Skeletal muscle cell (primary cell): ENCODE results near the gene PROCA1.
A peak's percentile ranks its signal among the peaks of the same experiment; 100 is the strongest.

ENCODE experiments used
- DNase-seq: peaks from one replicate; pipeline ENCODE4 v3.0.0-alpha.2; 2010; ENCODE audit warnings: low read depth
- H3K4me3 ChIP-seq: 2 replicates; pipeline ENCODE4 v1.5.1; 2011; ENCODE audit warnings: low read depth, mild to moderate bottlenecking, control low read depth, low read length, moderate library complexity

Gene PROCA1, protein sequence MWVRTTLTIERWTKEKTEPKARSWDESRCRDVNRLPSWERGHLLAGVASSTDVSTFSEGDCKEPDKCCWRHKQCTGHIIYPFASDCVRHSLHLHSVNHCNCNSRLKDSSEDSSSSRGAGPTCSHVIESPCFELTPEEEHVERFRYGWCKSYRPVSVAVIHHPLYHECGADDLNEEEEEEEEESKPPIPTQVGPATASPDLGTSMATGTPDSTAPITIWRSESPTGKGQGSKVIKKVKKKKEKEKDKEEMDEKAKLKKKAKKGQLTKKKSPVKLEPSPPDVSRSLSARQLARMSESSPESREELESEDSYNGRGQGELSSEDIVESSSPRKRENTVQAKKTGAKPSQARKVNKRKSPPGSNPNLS

DNA sequence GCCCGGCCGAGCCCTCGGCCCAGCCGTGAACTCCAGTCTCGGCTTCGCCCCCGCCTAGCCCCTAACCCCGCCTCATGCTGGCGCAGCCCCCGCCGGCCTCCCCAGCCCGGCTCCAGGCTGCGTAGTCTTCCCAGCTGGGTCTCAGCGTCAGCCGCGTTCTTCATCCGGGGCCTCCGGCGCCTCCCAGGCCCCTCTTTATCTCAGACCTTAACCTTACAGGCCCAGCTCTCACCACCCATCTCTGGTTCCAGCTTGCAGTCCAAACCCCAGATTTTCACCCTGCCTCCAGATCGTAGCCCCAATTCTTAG, at the start of gene PROCA1:
Gene PROCA1, minus strand, starts transcription at position 166 of the 309 bp plus-strand sequence. CDS start 228 bp downstream, outside the sequence.
- H3K4me3 ChIP-seq = peak within 1 kb of the TSS; percentile 61
- DNase-seq = no peak

DNA sequence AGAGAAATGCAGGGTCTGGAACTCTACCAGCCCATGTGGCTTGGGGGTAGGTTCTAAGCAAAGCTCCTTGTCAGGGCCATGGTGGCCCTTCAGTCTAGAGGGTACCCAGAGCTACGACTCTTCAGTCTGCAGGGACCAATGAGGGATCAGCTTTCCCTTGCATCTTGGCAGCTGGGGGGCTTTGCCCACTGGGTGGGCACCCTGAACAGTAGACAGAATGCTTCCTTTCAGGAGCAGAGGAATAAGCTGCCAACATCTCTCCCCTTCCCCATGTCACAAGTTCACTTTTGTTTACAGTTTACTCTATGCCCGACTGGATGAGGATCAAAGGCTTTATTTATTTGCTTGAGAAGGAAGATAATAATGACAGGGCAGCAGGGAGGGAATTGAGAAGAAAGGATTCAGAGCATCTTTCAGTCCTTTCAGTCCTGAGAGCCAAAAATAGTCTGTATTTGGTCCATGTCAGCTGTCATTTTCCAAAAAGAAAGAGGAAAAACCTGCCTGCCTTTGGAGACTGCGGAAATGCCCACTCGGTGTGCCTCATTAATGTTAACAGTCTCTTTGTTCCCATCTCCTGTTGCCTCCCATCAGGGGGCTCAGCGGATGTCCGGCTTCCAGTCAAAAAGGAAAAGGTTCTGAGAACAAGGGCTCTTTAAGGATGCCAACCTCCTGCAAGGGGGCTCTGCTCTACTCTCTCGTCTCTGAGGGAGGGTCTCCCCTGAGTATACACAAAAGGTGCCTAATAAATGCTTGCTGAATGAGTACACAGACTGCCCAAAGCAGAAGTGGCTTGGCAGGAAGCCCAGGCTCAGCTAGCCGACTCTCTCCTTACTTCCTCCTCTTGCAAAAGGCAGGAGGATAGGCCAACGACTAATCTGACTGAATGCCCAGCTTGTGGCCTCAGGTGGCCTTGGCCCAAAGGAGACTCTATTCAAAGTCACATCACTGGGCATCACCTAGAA, 49.2 kb upstream of the PROCA1 start:
- H3K4me3 ChIP-seq = no peak overlapping the region
- DNase-seq = peak; percentile 18

DNA sequence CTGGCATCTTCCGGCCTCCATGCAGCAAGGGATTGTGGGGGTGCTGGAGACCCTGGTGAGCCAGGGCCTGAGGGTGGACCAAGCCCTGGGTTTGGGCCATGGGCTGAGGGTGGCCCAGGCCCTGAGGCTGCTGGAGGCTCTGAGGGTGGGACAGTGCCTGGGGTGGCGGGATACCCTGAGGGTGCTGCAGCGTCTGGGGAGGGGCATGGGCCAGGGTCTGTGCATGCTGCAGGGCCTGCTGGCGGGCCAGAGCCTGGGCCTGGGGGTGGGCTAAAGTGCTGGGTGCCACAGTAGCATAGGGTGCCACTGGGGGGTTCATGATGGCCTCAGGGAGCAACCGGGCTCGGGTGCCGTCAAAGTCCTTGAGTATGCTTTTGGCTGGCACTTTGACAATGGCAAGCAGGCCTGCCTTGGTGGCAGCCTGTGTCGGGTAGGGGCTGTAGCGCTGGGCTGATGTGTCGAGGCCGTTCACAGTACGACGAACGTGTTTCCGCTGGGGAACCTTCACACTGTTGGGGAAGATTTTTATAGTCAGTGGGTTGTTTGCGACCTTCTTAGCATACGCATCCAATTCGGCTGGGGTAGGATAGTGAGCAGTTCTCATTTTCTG, 47.7 kb upstream of the PROCA1 start:
- no peak for DNase-seq
- H3K4me3 ChIP-seq = no peak overlapping the region

DNA sequence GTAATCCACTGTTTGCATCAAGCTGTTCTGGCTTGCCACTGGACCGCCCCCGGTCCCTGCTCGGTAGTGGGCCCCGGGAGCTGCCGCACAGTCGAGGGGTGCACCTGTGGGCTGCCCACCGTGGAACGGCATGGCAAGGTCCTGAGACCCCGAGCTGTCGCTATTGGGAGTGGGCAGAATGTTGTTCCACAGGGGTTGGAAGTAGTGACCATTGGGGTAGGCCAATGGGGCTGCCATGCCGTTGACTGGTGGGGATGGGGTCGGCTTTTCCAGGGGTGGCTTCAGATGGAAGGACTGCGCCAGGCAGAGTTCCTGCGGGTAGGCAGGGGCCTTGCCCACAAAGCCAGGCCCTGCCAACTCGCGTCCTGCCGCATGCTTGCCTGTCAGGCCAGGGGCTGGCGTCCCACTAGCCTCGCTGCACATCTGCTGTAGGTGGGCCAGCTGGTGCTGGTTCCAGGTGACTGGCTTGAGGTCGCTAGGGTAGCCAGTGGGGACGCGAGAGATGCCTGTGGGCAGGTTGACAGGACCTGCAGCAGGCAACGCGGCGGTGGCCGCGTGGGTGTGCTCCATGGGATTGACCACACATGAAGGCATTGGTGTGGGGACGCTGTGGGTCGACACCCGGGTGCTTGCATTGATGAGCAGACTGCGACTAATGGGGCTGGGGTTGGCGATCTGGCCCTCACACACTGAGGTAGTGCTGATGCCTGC, 46.9 kb upstream of the PROCA1 start:
- no peak overlapping the region for H3K4me3 ChIP-seq

DNA sequence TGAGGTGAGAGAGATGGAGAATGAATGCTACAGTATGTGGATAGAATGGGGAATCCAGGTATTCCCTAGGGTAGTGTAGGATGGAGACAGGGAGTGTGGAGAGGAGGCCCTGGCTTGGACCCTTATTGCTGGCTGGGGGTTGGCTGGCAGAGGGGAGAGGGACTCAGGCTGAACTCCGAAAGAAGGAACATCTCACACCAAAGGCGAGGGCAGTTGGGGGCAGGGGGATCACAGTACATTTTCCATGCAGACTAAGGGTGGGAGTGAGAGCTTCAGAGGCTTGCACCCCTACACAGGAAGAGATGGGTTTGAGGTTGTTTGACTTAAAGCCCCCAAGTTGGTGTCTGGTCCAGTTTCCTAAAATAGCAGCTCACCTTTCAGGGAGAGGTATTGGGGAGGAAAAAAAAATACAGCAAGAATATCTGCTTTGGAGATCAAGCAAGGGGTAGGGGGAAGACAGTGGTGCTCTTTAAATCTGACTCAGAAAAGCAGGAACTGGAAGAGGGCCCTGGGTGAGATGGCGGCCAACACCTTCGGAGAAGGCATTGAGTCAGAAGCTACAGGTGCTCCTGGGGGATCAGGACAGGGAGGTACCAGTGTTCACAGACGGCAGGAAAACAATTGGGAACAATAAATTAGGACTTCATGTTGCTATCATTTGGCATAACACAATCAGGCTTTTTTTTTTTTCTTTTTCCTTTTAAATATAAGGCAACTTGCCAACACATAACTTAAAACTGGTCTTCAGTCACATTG, 44.5 kb upstream of the PROCA1 start:
- no peak for DNase-seq
- H3K4me3 ChIP-seq = no peak overlapping the region

More for the DNA sequence above, 46.9 kb upstream of the PROCA1 start:
- DNase-seq = no peak

DNA sequence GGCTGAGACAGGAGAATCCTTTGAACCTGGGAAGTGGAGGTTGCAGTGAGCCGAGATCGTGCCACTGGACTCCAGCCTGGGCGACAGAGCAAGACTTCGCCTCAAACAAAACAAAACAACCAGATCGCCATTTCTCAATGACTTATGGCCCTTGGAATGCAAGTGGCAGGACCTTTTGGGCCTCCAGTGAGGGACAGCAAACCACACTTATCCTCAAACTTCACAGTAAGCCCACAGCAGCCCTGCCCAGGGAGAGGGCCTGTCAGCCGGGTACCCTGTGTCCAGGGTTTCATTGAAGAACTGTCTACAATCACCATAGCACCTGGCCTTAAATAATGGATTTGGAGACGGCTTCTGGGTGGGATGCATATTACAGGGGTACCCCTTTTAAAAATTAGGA, 43.8 kb upstream of the PROCA1 start:
- H3K4me3 ChIP-seq = no peak overlapping the region
- no peak for DNase-seq

DNA sequence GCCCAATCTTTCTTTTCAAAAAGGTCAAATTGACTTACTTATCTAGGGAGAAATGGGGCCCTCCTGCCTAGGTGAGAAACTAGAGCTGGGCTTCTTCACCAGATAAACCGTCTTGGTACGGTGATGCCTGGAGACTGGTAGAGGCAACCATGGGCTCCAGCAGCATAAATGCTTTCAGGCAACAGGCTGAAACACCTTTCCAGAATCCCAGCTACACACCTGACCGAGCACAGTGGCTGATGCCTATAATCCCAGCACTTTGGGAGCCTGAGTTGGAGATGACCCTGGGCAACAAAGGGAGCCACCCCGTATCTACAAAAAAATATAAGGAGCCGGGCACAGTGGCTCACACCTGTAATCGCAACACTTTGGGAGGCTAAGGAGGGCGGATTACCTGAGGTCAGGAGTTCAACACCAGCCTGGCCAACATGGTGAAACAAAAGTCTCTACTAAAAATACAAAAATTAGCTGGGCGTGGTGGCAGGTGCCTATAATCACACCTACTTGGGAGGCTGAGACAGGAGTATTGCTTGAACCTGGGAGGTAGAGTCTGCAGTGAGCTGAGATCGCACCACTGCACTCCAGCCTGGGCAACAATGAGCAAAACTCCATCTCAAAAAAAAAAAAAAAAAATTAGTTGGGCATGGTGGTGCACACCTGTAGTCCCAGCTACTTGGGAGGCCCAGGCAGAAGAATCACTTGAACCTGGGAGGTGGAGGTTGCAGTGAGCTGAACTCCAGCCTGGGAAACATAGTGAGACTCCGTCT, 40.1 kb upstream of the PROCA1 start:
- DNase-seq = no peak
- H3K4me3 ChIP-seq = no peak overlapping the region

DNA sequence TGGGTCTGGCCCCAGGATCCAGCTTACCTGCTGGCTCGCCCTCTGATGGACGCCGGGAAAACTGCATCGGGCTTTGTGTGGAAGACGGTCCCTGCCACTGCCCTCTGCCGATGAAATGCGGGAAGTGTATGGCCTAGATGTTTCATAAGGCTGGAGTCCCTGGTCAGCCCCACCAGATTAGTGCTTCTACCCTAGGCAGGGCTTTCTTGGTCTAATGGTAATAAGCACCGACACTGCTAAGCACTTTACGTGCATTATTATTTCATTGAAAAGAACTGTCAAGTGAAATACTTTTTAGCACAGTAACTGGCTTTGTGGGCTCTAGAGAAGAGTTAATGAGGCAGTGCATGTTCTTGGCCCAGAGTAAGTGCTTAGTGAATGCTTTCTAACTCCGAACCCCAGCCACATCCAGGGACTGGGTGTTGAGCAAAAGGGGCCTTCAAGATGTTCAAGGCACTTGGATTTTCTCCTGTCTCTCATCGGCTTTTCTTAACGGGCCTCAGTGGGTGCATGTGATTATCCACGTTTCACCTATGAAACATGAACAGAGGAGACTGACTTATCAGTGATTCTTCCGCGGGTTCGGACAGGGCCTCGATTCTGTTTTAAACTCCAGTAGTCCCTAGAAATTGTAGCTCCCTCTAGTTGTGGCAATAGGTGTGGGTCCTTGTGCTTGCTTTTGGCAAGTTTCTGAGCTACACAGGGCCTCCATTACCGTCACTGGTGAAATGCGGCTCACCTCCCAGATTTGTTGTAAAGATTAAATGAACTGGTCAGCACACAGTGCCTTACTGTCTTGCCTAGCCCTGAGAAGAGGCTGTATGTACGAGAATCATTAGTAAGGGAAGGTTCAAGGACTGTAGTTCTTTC, 38.7 kb upstream of the PROCA1 start:
- DNase-seq = peak; percentile 65
- no peak overlapping the region for H3K4me3 ChIP-seq

DNA sequence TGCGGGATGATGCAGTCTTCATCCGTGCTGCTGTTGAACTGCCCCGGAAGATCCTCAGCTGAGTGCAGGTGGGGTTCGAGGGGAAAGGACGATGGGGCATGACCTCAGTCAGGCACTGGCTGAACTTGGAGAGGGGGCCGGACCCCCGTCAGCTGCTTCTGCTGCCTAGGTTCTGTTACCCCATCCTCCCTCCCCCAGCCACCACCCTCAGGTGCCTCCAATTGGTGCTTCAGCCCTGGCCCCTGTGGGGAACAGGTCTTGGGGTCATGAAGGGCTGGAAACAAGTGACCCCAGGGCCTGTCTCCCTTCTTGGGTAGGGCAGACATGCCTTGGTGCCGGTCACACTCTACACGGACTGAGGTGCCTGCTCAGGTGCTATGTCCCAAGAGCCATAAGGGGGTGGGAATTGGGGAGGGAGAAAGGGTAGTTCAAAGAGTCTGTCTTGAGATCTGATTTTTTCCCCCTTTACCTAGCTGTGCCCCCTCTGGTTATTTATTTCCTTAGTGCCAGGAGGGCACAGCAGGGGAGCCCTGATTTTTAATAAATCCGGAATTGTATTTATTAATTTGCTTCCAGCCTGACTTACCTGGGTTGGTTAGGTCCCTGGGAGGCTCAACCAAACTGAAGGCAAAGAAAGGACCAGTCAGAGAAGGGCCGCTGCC, 38.0 kb upstream of the PROCA1 start:
- no peak for DNase-seq
- H3K4me3 ChIP-seq = no peak overlapping the region

DNA sequence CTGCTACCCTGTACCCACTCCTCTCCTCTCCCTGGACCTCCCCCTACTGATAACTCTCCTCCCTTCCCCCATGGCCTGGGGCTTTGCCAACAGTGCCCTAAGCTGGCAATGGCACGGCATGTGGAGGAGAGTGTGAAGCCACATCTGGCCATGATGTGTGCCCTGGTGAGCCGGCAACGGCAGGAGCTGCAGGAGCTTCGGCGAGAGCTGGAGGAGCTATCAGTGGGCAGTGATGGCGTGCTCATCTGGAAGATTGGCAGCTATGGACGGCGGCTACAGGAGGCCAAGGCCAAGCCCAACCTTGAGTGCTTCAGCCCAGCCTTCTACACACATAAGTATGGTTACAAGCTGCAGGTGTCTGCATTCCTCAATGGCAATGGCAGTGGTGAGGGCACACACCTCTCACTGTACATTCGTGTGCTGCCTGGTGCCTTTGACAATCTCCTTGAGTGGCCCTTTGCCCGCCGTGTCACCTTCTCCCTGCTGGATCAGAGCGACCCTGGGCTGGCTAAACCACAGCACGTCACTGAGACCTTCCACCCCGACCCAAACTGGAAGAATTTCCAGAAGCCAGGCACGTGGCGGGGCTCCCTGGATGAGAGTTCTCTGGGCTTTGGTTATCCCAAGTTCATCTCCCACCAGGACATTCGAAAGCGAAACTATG, 37.3 kb upstream of the PROCA1 start:
- DNase-seq = no peak
- no peak overlapping the region for H3K4me3 ChIP-seq

DNA sequence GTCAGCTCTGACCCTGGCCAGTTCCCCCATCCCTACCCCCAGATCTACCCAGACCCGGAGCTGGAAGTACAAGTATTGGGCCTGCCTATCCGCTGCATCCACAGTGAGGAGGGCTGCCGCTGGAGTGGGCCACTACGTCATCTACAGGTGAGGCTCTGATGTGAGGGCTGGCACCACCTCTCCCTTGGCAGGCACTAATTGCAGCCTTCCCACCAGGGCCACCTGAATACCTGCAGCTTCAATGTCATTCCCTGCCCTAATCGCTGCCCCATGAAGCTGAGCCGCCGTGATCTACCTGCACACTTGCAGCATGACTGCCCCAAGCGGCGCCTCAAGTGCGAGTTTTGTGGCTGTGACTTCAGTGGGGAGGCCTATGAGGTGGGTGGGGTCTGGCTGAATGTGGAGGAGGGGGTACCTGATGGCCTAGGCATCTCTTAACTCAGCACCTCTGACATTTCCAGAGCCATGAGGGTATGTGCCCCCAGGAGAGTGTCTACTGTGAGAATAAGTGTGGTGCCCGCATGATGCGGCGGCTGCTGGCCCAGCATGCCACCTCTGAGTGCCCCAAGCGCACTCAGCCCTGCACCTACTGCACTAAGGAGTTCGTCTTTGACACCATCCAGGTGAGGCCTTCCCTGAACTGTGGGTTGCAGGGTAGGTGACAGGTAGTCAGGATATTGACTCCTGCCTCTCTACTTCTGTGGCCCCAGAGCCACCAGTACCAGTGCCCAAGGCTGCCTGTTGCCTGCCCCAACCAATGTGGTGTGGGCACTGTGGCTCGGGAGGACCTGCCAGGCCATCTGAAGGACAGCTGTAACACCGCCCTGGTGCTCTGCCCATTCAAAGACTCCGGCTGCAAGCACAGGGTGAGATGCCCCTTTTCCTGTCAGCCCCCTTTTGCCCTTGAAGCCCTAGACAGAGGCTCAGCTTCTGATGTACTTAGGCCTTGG, 36.4 kb upstream of the PROCA1 start:
- DNase-seq = no peak
- H3K4me3 ChIP-seq = no peak overlapping the region

DNA sequence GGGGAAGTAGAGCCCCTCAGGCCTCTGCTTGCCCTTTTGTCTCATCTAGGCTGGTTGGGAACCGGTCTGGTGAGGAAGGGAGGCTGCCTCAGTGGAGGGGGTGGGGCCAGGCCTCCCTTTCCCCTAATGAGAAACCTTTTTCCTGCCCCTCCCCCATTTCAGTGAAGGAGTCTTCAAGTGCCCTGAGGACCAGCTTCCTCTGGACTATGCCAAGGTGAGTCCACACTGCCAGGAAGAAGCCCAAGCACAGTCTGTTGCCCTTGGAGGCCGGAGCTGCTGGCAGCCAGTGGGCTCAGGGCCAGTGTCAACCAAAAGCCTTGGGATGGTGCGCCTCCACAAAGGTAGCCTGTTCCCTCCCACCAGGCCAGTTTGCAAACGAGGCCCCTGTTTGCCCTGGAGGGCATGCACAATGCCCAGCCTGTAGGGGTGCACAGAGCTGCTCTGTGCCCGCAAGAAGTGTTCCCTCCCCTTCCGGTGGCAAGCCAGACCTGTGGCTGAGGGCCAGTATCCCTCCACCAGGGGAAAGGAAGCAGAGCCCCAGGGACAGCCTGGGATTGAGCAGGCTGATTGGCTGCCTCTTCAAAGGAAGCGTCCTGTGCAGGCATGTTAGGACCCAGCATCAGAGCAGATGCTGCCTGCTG, 35.5 kb upstream of the PROCA1 start:
- no peak for DNase-seq
- H3K4me3 ChIP-seq = no peak overlapping the region

DNA sequence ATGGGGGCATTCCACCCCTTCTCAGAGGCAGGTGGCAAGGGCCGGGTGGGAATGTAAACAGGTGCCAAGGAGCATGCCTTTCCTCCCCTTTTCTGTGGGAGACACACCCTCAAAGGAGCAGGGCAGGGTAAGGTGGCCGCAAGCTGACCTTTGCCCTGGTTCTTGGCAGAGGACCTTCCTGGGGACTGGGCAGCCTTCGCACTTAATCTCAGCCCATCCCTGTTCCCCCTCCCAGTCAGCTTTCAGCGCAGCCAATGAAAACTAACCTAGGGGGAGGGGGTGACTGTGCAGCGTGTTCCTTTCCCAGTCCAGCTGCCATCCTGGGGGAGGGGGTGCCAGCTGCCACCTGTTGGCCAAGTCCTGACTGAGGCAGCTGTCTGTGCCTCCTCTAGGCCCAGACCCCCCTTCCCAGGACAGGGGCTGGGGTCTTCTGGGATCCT, 34.9 kb upstream of the PROCA1 start:
- H3K4me3 ChIP-seq = peak overlapping the region; percentile 89

DNA sequence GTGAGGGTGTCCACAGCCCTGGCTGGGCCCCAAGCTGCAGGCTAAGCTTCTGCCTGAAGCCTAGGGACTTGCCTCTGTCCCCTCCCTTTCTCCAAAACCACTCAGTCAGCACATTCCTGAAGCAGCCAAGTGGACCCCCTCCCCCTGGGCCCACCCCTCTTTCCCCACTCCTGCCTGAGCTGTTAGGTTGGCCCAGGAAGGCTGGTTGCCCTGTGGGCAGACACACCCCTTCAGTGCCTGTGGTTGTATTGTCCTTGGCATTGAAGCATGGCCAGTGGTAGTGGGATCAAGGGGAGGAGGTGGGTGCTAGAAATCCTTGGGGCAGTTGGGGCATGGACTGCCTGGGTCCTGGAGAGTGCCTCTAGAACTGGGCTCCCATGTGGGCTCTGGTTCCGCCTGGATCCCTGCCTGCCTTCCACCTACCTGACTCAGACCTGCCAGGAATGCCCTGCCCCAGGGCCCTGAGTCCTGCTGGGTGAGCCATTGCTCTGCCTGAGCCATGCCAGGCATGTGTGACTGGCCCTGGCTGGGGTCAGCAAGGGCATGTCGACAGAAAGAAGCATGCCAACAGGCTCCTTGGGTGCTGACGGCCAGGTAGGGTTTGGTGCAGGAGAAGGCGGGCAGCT, 34.2 kb upstream of the PROCA1 start:
- no peak for DNase-seq
- peak overlapping the region; percentile 89 for H3K4me3 ChIP-seq

More for the DNA sequence above, 34.9 kb upstream of the PROCA1 start:
- DNase-seq = peak; percentile 53
